K562 (cell line): ENCODE data around the gene FREM1. TPM values are rescaled to one million over a fixed set of nuclear protein-coding genes. Genes with fewer than 3 reads are reported as not detected.

Experiments used
- ATAC-seq: fragments of 200-7000 bp; cut with Tn5 transposase; 3 replicates; pipeline ENCODE4 v1.9.1; 2020; ENCODE audit warnings: moderate library complexity
- BruUV-seq: library from RNA; stranded (reverse); fragments of 400-500 nt; replicated peaks from 2 replicates; lab custom pipeline; 2021; lab: Mats Ljungman, UMichigan
- CTCF ChIA-PET: fragments of 300-600 bp; formaldehyde crosslinking; extraction: SDS; loops from one replicate; lab custom pipeline; 2021; ENCODE audit warnings: low intra/inter-chr PET ratio; lab: Yijun Ruan, JAX
- POLR2A ChIA-PET: fragments of 300-600, 350-650 bp; sonication (Branson Sonifier 250); formaldehyde crosslinking; extraction: SDS; loops from one replicate; lab custom pipeline; 2021; ENCODE audit warnings: antibody characterized with exemption, inconsistent platforms; lab: Yijun Ruan, JAX
- DNase-seq, 4 experiments: peaks; one replicate each; pipeline versions ENCODE4 v3.0.0 to v3.0.0-alpha.2; 2011 to 2018; ENCODE audit warnings: low spot score in 3 of 4, mixed read lengths in 3 of 4; ENCODE audit errors: extremely low read depth in 1 of 4
- FAIRE-seq: peaks from 2 replicates; lab custom pipeline; 2011; peaks lifted over from hg19 to GRCh38; lab: Jason Lieb, UNC
- H2AFZ ChIP-seq: 2 replicates; pipeline ENCODE4 v1.6.0; 2011; ENCODE audit warnings: low read depth, low read length, control low read depth, inconsistent platforms
- H3K27ac ChIP-seq: fragments of 200-600 bp; 3 replicates; pipeline ENCODE4 v1.8.0; 2011; ENCODE audit warnings: low read depth, mild to moderate bottlenecking, control low read depth, inconsistent platforms, low read length, moderate library complexity, mixed read lengths; ENCODE audit errors: extremely low read depth
- H3K27me3 ChIP-seq, 2 experiments: fragments of 300-600 bp in 1 of 2; 2 replicates in 1 of 2; 3 replicates in 1 of 2; pipeline versions ENCODE4 v1.6.0 to v1.8.0; 2011; ENCODE audit warnings: inconsistent platforms in 2 of 2, low read length in 2 of 2, mild to moderate bottlenecking in 1 of 2, mixed read lengths in 1 of 2, moderate library complexity in 1 of 2; ENCODE audit not compliant: control insufficient read depth in 2 of 2, insufficient read depth in 2 of 2
- H3K36me3 ChIP-seq: fragments of 300-600 bp; 3 replicates; pipeline ENCODE4 v1.8.0; 2011; ENCODE audit warnings: mild to moderate bottlenecking, low read length, inconsistent platforms; ENCODE audit not compliant: control insufficient read depth, insufficient read depth
- H3K4me1 ChIP-seq, 2 experiments: fragments of 200-600 bp in 1 of 2; replicated peaks in 1 of 2; 2 replicates in 1 of 2; 3 replicates in 1 of 2; pipeline versions ENCODE4 v1.5.1 to v1.8.0; 2011; ENCODE audit warnings: inconsistent platforms in 2 of 2, low read length in 2 of 2, mild to moderate bottlenecking in 1 of 2, mixed read lengths in 1 of 2, moderate library complexity in 1 of 2; ENCODE audit not compliant: control insufficient read depth in 2 of 2, insufficient read depth in 2 of 2
- H3K4me2 ChIP-seq: 2 replicates; pipeline ENCODE4 v1.6.1; 2011; ENCODE audit warnings: low read length, control low read depth, inconsistent platforms, mixed read lengths; ENCODE audit not compliant: insufficient read depth
- H3K4me3 ChIP-seq: fragments of 200-600 bp; sonication (generic), shearing (Covaris generic); 2 replicates; pipeline ENCODE4 v1.5.1; 2016; ENCODE audit warnings: control low read depth, inconsistent platforms
- H3K79me2 ChIP-seq: fragments of 200-600 bp; 3 replicates; pipeline ENCODE4 v1.8.0; 2011; ENCODE audit warnings: low read length, inconsistent platforms; ENCODE audit not compliant: control insufficient read depth, insufficient read depth
- H3K9ac ChIP-seq, 2 experiments: 2 replicates each; pipeline versions ENCODE4 v1.6.0 to v1.6.1; 2011; ENCODE audit warnings: low read depth in 2 of 2, low read length in 2 of 2, control low read depth in 1 of 2, inconsistent platforms in 1 of 2, mild to moderate bottlenecking in 1 of 2, mixed read lengths in 1 of 2; ENCODE audit not compliant: insufficient read depth in 1 of 2
- H3K9me1 ChIP-seq: one replicate; pipeline ENCODE4 v1.6.0; 2011; ENCODE audit warnings: inconsistent platforms, mild to moderate bottlenecking, low read length, moderate library complexity; ENCODE audit not compliant: control insufficient read depth, insufficient read depth
- H3K9me3 ChIP-seq: replicated peaks from 2 replicates; pipeline ENCODE4 v1.5.1; 2011; ENCODE audit warnings: low read depth, low read length, inconsistent platforms; ENCODE audit not compliant: control insufficient read depth, insufficient read depth
- H4K20me1 ChIP-seq: replicated peaks from 2 replicates; pipeline ENCODE4 v1.6.1; 2011; ENCODE audit warnings: low read length, inconsistent platforms, mixed read lengths; ENCODE audit not compliant: control insufficient read depth, insufficient read depth
- ATF4 ChIP-seq: fragments of 450-650 bp; formaldehyde crosslinking; IDR thresholded peaks from 2 replicates; pipeline ENCODE4 v1.4.0; 2022; ENCODE audit warnings: mild to moderate bottlenecking, moderate library complexity
- BCL6 ChIP-seq: fragments of 250-450 bp; sonication (Bioruptor Pico); IDR thresholded peaks from 2 replicates; pipeline ENCODE4 v1.4.0; 2020
- CHD2 ChIP-seq: IDR thresholded peaks from 2 replicates; pipeline ENCODE4 v1.6.1; 2011; ENCODE audit warnings: low read depth, low read length
- CREB3L1 ChIP-seq: fragments of 450-650 bp; IDR thresholded peaks from 2 replicates; pipeline ENCODE4 v1.6.1; 2014; ENCODE audit warnings: low read depth, mild to moderate bottlenecking, moderate library complexity, borderline replicate concordance
- EGR1 ChIP-seq: fragments of 450-650 bp; conservative IDR thresholded peaks from 2 replicates; pipeline ENCODE4 v1.6.1; 2017; ENCODE audit warnings: mild to moderate bottlenecking
- FOSL1 ChIP-seq: fragments of 200-800 bp; sonication (Bioruptor generic); conservative IDR thresholded peaks from 2 replicates; pipeline ENCODE4 v1.6.1; 2016; ENCODE audit warnings: missing genetic modification characterization, missing compliant biosample characterization
- HDAC1 ChIP-seq, 2 experiments: fragments of 450-650 bp; IDR thresholded peaks; 2 replicates each; pipeline ENCODE4 v1.6.1; 2016 to 2017; ENCODE audit warnings: inconsistent platforms in 1 of 2, mild to moderate bottlenecking in 1 of 2, moderate library complexity in 1 of 2
- KHSRP ChIP-seq: fragments of 450-650 bp; IDR thresholded peaks from 2 replicates; pipeline ENCODE4 v1.6.1; 2017
- MEF2A ChIP-seq: IDR thresholded peaks from 2 replicates; pipeline ENCODE4 v1.6.1; 2011; ENCODE audit warnings: low read depth, mild to moderate bottlenecking, low read length, moderate library complexity; ENCODE audit not compliant: control insufficient read depth
- MLX ChIP-seq, 2 experiments: fragments of 450-650 bp in 1 of 2; sonication (generic) in 1 of 2; formaldehyde crosslinking; conservative IDR thresholded peaks; 2 replicates each; pipeline versions ENCODE4 v1.4.0 to v1.8.1; 2020 to 2022; ENCODE audit warnings: mild to moderate bottlenecking in 1 of 2, missing genetic modification reagents in 1 of 2
- MTA2 ChIP-seq: fragments of 450-650 bp; IDR thresholded peaks from 2 replicates; pipeline ENCODE4 v1.6.1; 2016; ENCODE audit warnings: low read depth
- MTA3 ChIP-seq: fragments of 450-650 bp; formaldehyde crosslinking; IDR thresholded peaks from 2 replicates; pipeline ENCODE4 v1.6.1; 2017; ENCODE audit warnings: mild to moderate bottlenecking, borderline replicate concordance
- NFYB ChIP-seq: IDR thresholded peaks from 2 replicates; pipeline ENCODE4 v1.6.1; 2011; ENCODE audit warnings: mild to moderate bottlenecking, moderate library complexity; ENCODE audit not compliant: insufficient read length; ENCODE audit errors: extremely low read depth
- PHB2 ChIP-seq: fragments of 450-650 bp; IDR thresholded peaks from 2 replicates; pipeline ENCODE4 v1.6.1; 2017; ENCODE audit warnings: low read depth
- TBP ChIP-seq: optimal IDR thresholded peaks from 2 replicates; pipeline ENCODE3; 2011; ENCODE audit warnings: low read depth, low read length, improper control_type of control experiment
- ZBTB17 ChIP-seq: fragments of 450-650 bp; formaldehyde crosslinking; IDR thresholded peaks from 2 replicates; pipeline ENCODE4 v1.4.0; 2020; ENCODE audit warnings: mild to moderate bottlenecking
- ZFP30 ChIP-seq: fragments of 250-450 bp; sonication (Bioruptor Pico); IDR thresholded peaks from 2 replicates; pipeline ENCODE4 v1.8.0; 2022; ENCODE audit warnings: moderate library complexity, mild to moderate bottlenecking, inconsistent platforms, borderline replicate concordance
- ZNF217 ChIP-seq: sonication (generic); formaldehyde crosslinking; IDR thresholded peaks from 2 replicates; pipeline ENCODE4 v1.8.0; 2022; ENCODE audit warnings: mild to moderate bottlenecking, missing genetic modification reagents
- ZNF584 ChIP-seq: fragments of 200-800 bp; sonication (Bioruptor generic); IDR thresholded peaks from 2 replicates; pipeline ENCODE4 v1.6.1; 2016; ENCODE audit warnings: low read depth, mild to moderate bottlenecking, missing genetic modification characterization, missing compliant biosample characterization
- ZSCAN29 ChIP-seq: fragments of 450-650 bp; IDR thresholded peaks from 2 replicates; pipeline ENCODE4 v1.6.1; 2017
- WGBS: fragments of 100-300 bp; shearing (Covaris generic); methylation state at CpG from one replicate; pipeline ENCODE4 v1.1.6; 2016; ENCODE audit warnings: low coverage, mixed read lengths; ENCODE audit not compliant: insufficient coverage; ENCODE audit errors: missing lambda C conversion rate; 5-methylcytosine and 5-hydroxymethylcytosine counted together
- in situ Hi-C: fragments of 300-500 bp; cut with MboI; formaldehyde crosslinking; loops from 4 replicates; pipeline ENCODE4 v1.15.0; 2018; ENCODE audit warnings: inconsistent platforms, mixed read lengths
- intact Hi-C: fragments of 100-400 bp; cut with micrococcal nuclease; formaldehyde crosslinking; loops from 2 replicates; pipeline ENCODE4 v1.14.2; 2022
- polyA plus RNA-seq, 8 experiments: library from polyadenylated mRNA; depleted of rRNA in 4 of 8; stranded (reverse) in 5 of 8; unstranded in 3 of 8; fragments of >200 nt; fragmentation: Nextera tagmentation in 2 of 8; fragmentation: Illumina TruSeq in 1 of 8; extraction: Ambion mirVana in 2 of 8; extraction: Trizol in 1 of 8; gene quantifications; 2 replicates each; pipeline versions ENCODE4 v1.2.1 to v1.2.3, GENCODE V29; 2011 to 2014; ENCODE audit warnings: inconsistent platforms in 1 of 8, missing spikeins in 1 of 8
- total RNA-seq, 7 experiments: library from RNA; depleted of rRNA in 6 of 7; stranded (reverse); fragments of >200 nt in 6 of 7; fragmentation: Illumina TruSeq in 2 of 7; extraction: Trizol in 2 of 7; gene quantifications; 2 replicates each; pipeline versions ENCODE4 v1.2.1 to v1.2.3, GENCODE V29; 2011 to 2021; ENCODE audit warnings: low replicate concordance in 1 of 7

FREM1 gene
- total and polyA plus RNA-seq, 9 of the 15 experiments (the other 6 are each of a cell fraction or from before 2014, with no cell fraction given): 0.03 to 0.24 (median 0.13) TPM; not detected in 2

- TF ChIP-seq CHD2: no peak
- no peak for TF ChIP-seq BCL6 (CRISPR knock-in tag)
- TF ChIP-seq EGR1: no peak
- no peak for TF ChIP-seq ZBTB17 (CRISPR knock-in tag)
- no peak for TF ChIP-seq ZNF584 (CRISPR knock-in tag)
- TF ChIP-seq KHSRP: no peak
- no peak for TF ChIP-seq MLX (CRISPR knock-in tag; conservative IDR thresholded peaks at IDR 0.05)
- TF ChIP-seq ZNF217 (CRISPR knock-in tag): no peak
- no peak for TF ChIP-seq PHB2
- TF ChIP-seq MEF2A: no peak
- TF ChIP-seq ZFP30 (CRISPR knock-in tag): no peak
- no peak for TF ChIP-seq HDAC1 (IDR thresholded peaks at IDR 0.05)
- no peak for TF ChIP-seq ATF4 (CRISPR knock-in tag)
- TF ChIP-seq NFYB: no peak
- no peak for TF ChIP-seq ZSCAN29
- TF ChIP-seq MTA2: no peak
- no peak for TF ChIP-seq TBP
- no peak for TF ChIP-seq MTA3
- TF ChIP-seq CREB3L1: no peak
- no peak for TF ChIP-seq FOSL1 (tag)
- TF ChIP-seq, all 486 proteins: peak for 0
- DNase-seq (no peak), FAIRE-seq (no peak), ATAC-seq (no peak)
- Histone ChIP-seq H3K36me3 (no peaks in the 10 kb centered on the region), H3K4me2 (no peak overlapping the region), H4K20me1 (no peaks in the 10 kb centered on the region), H3K27me3 (no peaks in the 10 kb centered on the region), H3K9me3 (no peaks in the 10 kb centered on the region), H3K4me3 (no peak overlapping the region), H3K4me1 (no peaks in the 10 kb centered on the region), H3K9ac (no peak overlapping the region), H3K27ac (no peak overlapping the region), H3K9me1 (no peaks in the 10 kb centered on the region), H3K79me2 (no peaks in the 10 kb centered on the region), H2AFZ (no peak overlapping the region)
- BruUV-seq: no TSS peak
- ChIA-PET CTCF (no interaction called here), POLR2A (no interaction called here)
- in situ Hi-C loops (no loop called here), intact Hi-C loops (no loop called here)
- 0% methylated on average over 3 of the region's 3 CpGs for WGBS
Measured at GRCh38 chr9:14746626-14747025, 163.6 kb downstream of the FREM1 start.
